Brain pericyte (primary cell): ENCODE measurements around the gene VAC14.

Experiments used
- DNase-seq: peaks from one replicate; pipeline ENCODE4 v3.0.0-alpha.2; 2012; ENCODE audit warnings: low read depth, low spot score

VAC14 gene

GRCh38 chr16:70764632-70765031 is 36.3 kb downstream of the VAC14 start:
- no peak for DNase-seq

GRCh38 chr16:70760221-70760620 is 40.7 kb downstream of the VAC14 start:
- DNase-seq, result no peak

- no peak for DNase-seq
Measured at GRCh38 chr16:70759666-70760065, 41.3 kb downstream of the VAC14 start.

- DNase-seq, result no peak
Measured at GRCh38 chr16:70758786-70759185, 42.2 kb downstream of the VAC14 start.

GRCh38 chr16:70757183-70757582 is 43.8 kb downstream of the VAC14 start:
- no peak for DNase-seq

DNA sequence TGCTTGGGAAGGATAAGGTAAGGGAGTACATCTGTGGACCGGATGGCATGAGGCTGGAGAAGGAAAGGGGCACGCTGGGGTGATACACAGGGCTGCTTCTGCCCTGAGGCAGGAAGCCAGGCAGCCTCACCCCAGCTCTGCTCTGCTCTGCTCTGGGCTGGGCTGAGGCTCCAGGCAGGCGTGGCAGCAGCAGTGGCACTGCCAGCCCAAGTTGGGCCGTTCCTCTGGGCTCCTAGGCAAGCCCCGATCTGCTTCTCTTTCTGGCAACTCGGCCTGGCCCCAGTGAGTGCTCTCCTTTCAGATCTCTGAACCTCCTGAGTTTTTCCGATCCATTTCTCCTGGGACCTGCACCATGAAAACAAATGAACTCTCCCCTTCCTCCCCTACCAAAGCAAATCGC is 44.9 kb downstream of the VAC14 start:
- DNase-seq, result no peak

GRCh38 chr16:70754851-70755600 is 45.9 kb downstream of the VAC14 start:
- no peak for DNase-seq

GRCh38 chr16:70754371-70754770 is 46.6 kb downstream of the VAC14 start:
- no peak for DNase-seq

- DNase-seq, result no peak
Measured at GRCh38 chr16:70753694-70754325, 47.1 kb downstream of the VAC14 start.

DNA sequence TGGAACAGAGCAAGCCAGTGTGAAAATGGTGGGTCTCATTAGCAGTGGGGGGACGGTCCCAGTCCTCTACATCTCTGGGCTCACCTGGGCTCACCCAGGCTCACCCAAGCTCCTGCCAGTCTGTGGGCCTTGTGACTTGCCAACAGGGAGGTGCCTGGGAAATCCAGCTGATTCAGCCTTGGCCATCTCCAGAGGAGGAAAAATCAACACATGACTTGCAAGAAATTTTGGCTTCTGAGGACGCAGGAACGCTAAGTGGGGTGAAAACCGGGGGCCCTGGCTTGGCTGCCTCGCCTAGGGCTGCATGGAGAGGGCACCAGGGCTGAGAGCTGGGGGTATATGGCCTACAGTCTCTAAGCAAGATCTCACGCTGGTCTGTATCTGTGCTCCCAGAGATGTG is 47.7 kb downstream of the VAC14 start:
- no peak for DNase-seq

GRCh38 chr16:70752426-70752825 is 48.5 kb downstream of the VAC14 start:
- DNase-seq, result no peak

- DNase-seq, result no peak
Measured at GRCh38 chr16:70751593-70751992, 49.4 kb downstream of the VAC14 start.

- DNase-seq, result peak; percentile 83
Measured at GRCh38 chr16:70750893-70751467, 50.0 kb downstream of the VAC14 start.

DNA sequence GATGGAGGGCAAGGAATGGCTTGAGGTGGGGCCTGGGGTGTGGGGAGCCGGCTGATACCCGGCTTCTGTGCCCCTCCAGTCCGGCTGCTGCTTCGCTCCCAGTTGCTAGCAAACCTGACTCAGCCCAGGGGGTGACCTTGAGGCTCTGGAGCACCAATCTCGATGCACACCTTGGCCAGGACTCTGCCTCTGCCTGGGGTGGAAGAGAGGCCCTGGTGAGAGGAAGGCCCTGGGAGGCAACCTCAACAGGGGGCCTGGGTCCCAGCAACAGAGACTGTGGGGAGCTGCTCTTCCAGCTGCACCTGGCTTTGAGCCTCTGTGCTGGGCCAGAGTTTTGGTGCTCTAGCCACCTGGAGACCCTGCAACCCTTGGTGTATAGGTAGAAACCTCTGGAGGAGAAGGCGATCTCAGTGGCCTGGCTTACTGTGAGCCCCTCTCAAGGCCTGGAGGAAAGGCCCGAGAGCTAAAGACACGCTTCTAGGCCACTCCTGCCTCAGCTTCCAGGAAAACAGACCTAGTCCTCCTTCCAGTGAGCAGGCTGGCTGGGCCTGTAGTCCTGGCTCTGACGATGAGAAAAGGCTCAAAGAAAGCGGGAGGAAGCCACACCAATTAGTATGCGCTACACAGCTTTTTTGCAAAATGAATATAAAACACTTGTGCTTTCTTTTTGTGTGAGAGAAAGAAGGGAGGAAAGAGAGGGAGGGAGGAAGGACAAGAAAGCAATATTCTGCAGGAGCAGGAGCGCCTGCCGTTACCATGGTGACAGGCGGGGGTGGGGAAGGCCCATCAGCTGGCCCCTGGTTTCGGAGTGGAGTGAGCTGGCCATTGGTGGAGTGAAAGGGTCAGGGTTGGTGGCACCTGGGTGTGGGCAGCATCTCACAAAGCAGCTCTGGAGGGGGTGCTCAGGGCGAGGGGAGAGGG is 51.0 kb downstream of the VAC14 start:
- no peak for DNase-seq

- DNase-seq, result no peak
Measured at GRCh38 chr16:70749006-70749678, 51.8 kb downstream of the VAC14 start.

- DNase-seq, result no peak
Measured at GRCh38 chr16:70747703-70748631, 53.0 kb downstream of the VAC14 start.

DNA sequence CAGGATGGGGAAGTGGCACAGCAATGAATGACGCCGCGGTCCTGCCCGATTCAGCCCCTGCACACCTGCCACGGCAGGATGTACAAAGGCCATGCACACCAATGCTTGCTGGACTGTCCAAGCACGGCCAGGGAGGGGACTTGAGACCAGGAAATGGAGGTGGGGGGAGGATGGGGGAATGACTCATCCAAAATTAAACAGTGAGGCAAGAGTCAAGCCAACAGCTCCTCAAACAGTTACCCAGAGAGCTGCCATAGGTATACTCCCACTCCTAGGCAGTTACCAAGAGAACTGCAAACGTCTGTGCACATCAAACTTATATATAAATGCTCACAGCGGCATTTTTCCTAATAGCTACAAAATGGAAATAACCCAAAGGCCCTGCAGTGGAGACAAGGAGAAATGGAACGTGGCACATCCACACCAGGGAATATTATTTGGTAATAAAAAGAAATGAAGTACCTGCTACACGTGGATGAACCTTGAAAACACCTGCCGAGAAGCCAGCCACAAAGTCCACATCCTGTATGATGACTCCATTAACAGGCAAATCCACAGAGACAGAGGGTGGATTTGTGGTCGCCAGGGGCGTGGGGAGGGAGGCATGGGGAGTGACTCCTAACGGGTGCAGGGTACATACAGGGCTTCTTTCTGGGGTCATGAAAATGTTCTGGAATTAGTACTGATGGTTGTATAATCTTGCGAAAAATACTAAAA is 54.1 kb downstream of the VAC14 start:
- peak; percentile 48 for DNase-seq

- DNase-seq, result no peak
Measured at GRCh38 chr16:70746040-70746707, 54.8 kb downstream of the VAC14 start.

DNA sequence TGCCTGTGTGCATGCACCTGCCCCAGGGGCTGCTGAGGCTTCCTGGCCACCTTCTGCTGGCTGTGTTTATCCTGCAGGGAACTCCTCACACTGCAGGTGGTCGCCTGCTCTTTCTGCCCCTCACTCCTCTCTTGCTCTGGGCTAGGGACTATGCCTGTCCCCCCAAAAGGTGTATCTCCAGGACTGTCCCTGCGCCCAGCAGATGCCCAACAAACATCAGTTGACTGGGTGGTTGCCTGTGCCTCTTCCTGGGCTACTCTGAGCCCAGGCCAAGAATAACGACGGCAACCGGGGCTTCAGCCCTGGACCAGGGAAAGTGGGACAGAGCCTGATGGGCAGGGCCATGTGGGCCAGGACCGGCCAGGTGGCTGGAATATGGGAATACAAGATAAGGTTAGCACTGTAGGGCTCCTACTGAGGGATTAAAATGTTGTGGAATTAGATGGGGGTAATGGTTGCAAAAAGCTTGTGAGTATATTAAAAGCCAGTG is 55.4 kb downstream of the VAC14 start:
- no peak for DNase-seq
